ENCODE data around the gene TMEM176A.
A peak's percentile ranks its signal among the peaks of the same experiment; 100 is the strongest.
"Not testable (repeated sequence)": the region's sequence is repeated elsewhere in the genome, so short reads cannot be mapped to it uniquely, and the experiment has no call there.

TMEM176A gene

DNA sequence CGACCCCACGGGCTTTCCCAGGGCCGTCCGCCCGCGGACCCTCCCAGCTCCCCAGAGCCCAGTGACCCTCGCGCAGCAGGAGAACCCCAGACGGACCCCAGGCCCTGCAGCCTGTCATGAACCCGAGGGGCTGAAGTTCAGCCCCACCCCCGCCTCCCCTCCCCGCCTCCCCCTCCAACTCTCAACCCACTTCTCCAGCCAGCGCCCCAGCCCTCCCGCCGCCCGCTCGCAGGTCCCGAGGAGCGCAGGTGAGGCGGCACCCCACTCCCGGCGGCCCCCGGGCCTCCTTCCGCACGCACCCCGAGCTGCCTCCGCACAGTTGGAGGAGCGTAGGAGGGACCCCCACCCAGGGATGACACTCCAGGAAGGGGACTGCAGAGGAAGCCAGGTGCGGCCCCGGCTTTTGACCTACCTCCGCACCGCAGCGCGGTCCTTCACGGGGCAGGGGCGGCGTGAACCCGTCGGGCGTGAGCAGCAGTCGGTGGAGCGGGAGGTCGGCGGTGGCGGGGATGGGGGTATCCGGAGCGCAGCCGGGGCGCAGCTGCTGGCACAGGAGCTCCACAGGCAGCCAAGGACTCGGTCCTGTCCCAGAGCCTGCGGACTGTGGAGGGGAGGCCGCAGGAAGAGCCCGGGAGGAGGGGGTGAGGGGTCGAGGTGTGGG lies at the start of gene TMEM176A:
Gene TMEM176A, plus strand, starts transcription at position 189 of the 661 bp plus-strand sequence. CDS start 782 bp downstream, outside the sequence.
- no peak for FAIRE-seq
- no peak for DNase-seq (ENCODE audit: extremely low spot score, insufficient read length, low read depth)

DNA sequence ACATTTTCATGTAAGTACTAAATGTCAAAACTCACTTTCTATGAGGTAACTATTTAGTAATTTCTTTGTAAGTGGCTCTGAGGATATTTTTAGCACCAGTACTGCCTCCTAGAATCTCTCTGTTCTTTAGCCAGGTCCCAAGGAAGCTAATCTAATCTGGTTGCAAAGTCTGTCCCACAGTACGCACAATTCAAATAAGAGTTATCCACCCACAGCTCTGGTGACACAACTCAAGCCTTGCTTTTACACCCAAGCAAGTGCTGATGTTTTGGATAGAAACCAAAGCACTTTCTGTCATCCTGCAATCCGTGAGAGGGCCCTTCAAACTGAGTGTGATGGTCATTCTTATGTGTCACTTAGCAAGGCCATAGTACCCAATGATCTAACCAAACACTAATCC lies 48.9 kb upstream of the TMEM176A start:
- DNase-seq (ENCODE audit: extremely low spot score, insufficient read length, low read depth) = no peak
- no peak for FAIRE-seq

DNA sequence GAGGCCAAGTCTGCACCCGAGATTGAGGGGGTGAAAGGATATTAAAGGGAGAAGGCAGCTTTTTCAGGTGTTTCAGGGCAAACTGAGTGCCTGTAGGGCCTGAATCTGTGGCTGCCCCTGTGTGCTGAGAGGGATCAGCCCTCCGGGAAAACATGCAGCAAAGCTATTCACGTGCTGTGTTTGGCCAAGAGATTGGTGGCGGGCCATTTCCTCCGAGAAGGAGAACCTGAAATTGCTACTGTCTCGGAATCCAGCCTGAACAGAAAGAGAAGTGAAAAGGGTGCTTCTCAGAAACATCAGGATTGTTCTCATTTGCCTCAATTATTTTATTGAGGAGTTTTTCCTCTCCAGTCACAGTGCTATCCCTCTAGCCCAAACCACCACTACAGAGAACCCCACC lies 47.3 kb upstream of the TMEM176A start:
- no peak for DNase-seq (ENCODE audit: extremely low spot score, insufficient read length, low read depth)
- peak; percentile 55 for FAIRE-seq

DNA sequence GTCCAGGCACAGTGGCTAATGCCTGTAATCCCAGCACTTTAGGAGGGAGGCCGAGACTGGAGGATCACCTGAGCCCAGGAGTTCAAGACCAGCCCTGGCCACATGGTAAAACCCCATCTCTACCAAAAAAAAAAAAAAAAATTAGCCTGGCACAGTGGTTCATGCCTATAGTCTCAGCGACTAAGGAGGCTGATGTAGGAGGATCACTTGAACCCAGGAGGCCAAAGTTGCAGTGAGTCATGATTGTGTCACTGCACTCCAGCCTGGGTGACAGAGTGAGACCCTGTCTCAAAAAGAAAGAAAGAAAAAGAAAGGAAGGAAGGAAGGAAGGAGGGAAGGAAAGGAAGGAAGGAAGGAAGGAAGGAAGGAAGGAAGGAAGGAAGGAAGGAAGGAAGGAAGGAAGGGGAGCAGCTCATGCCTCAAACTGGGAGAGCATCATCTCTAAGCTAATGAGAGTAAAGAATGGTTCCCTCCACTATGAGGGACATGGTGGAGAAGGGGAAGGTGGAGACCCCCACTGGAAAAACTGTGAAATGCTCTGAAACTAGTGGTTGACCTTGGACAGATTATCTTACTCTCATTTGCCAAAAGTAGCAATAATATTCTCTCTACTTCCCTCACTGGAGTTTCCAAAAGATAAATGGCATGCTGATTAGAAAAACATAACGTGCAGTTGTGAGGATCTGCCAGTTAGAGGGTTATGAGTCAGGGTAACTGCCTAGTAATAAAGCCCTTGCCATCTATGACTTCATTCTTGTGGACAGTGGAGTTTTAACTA lies 46.6 kb upstream of the TMEM176A start:
- FAIRE-seq = peak; percentile 75
- DNase-seq (ENCODE audit: extremely low spot score, insufficient read length, low read depth) = no peak

- DNase-seq (ENCODE audit: extremely low spot score, insufficient read length, low read depth) (no peak), FAIRE-seq (no peak)
Observed at GRCh38 chr7:150754951-150755350, 45.6 kb upstream of the TMEM176A start.

GRCh38 chr7:150755473-150756099 lies 45.0 kb upstream of the TMEM176A start:
- peak; percentile 94 for FAIRE-seq
- DNase-seq (ENCODE audit: extremely low spot score, insufficient read length, low read depth) = no peak

GRCh38 chr7:150756166-150756565 lies 44.4 kb upstream of the TMEM176A start:
- DNase-seq (ENCODE audit: extremely low spot score, insufficient read length, low read depth) = no peak
- no peak for FAIRE-seq

DNA sequence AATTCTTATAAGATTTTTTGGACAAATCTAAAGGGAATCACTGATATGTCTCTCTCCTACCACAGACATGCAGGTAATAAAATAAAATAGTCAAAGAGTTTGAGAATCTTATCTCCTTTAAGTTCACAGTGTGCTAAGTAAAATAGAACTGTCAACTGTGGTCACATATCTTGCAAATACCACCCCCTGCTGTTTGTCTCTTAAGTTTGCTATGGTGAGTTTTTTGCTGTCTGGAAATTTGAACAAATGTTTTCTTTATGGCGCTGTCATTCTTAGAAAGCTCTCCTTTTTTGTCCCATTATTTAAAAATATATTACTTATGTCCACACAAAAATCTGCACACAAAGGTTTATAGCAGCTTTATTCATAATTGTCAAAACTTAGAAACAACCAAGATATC lies 43.7 kb upstream of the TMEM176A start:
- FAIRE-seq = peak; percentile 80
- DNase-seq (ENCODE audit: extremely low spot score, insufficient read length, low read depth) = no peak

- no peak for DNase-seq (ENCODE audit: extremely low spot score, insufficient read length, low read depth)
- no peak for FAIRE-seq
Observed at GRCh38 chr7:150759479-150759878, 41.1 kb upstream of the TMEM176A start.

- no peak for FAIRE-seq
- no peak for DNase-seq (ENCODE audit: extremely low spot score, insufficient read length, low read depth)
Observed at GRCh38 chr7:150766334-150766709, 34.2 kb upstream of the TMEM176A start.

- FAIRE-seq = no peak
- DNase-seq (ENCODE audit: extremely low spot score, insufficient read length, low read depth) = no peak
Observed at GRCh38 chr7:150769768-150770167, 30.8 kb upstream of the TMEM176A start.

DNA sequence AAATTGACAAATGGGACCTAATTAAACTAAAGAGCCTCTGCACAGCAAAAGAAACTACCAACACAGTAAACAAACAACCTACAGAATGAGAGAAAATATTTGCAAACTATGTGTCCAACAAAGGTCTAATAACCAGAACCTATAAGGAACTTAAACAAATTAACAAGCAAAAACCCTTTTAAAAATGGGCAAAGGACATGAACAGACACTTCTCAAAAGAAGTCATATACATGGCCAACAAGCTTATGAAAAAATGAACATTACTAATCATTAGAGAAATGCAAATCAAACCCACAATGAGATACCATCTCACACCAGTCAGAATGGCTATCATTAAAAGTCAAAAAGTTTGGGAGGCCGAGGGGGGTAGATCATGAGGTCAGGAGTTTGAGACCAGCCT lies 26.4 kb upstream of the TMEM176A start:
- DNase-seq (ENCODE audit: extremely low spot score, insufficient read length, low read depth); FAIRE-seq: not testable (repeated sequence)

DNA sequence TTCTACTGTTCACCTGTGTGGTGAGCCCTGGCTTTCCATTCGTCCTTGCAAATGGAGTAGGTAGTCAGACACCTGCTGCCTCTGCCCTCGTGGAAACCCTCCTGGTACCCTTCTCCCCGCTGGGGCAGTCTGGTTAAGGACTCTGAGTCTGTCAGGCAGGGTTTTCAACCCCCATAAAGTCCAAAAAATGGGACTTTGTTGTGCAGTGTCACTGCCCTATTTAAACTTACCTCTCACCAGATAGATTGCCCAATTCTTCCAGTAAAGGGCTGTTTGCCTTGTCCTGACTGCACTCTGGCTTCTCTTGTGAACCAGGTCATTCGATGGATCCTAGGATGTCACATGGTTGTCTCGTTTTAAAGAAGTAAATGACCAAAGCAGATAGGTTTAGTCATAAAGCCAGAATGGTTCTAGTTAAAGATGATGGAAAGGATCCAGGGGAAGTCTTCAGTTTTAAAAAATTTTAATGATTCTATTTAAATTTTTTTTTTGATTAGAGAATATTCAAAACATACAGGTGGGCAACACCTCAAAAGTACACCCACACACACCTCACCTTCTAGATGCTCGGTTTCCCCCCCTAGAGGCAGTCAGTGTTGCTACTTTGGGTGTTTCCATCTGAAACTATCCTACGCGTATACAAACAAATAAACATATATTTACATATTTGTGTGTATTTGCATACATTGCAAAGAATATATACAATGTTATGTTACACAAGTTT lies 22.4 kb upstream of the TMEM176A start:
- DNase-seq (ENCODE audit: extremely low spot score, insufficient read length, low read depth) = no peak
- no peak for FAIRE-seq

- peak; percentile 88 for FAIRE-seq
- DNase-seq (ENCODE audit: extremely low spot score, insufficient read length, low read depth) = no peak
Observed at GRCh38 chr7:150778738-150779301, 21.7 kb upstream of the TMEM176A start.

GRCh38 chr7:150780292-150780691 lies 20.3 kb upstream of the TMEM176A start:
- DNase-seq (ENCODE audit: extremely low spot score, insufficient read length, low read depth) (no peak), FAIRE-seq (no peak)

- no peak for FAIRE-seq
- no peak for DNase-seq (ENCODE audit: extremely low spot score, insufficient read length, low read depth)
Observed at GRCh38 chr7:150781103-150781502, 19.5 kb upstream of the TMEM176A start.

GRCh38 chr7:150781961-150782360 lies 18.6 kb upstream of the TMEM176A start:
- no peak for FAIRE-seq
- DNase-seq (ENCODE audit: extremely low spot score, insufficient read length, low read depth) = no peak

GRCh38 chr7:150784120-150784736 lies 16.3 kb upstream of the TMEM176A start:
- DNase-seq (ENCODE audit: extremely low spot score, insufficient read length, low read depth) (no peak), FAIRE-seq (peak; percentile 41)

GRCh38 chr7:150784954-150785353 lies 15.6 kb upstream of the TMEM176A start:
- FAIRE-seq = no peak
- no peak for DNase-seq (ENCODE audit: extremely low spot score, insufficient read length, low read depth)
